HG03571 (cell line): Measurements from ENCODE around the gene SPRED2.

ENCODE experiments used
- ATAC-seq: cut with Tn5 transposase; IDR thresholded peaks from one replicate; pipeline ENCODE4 v1.9.1; 2021; ENCODE audit not compliant: unreplicated experiment

Gene SPRED2

DNA sequence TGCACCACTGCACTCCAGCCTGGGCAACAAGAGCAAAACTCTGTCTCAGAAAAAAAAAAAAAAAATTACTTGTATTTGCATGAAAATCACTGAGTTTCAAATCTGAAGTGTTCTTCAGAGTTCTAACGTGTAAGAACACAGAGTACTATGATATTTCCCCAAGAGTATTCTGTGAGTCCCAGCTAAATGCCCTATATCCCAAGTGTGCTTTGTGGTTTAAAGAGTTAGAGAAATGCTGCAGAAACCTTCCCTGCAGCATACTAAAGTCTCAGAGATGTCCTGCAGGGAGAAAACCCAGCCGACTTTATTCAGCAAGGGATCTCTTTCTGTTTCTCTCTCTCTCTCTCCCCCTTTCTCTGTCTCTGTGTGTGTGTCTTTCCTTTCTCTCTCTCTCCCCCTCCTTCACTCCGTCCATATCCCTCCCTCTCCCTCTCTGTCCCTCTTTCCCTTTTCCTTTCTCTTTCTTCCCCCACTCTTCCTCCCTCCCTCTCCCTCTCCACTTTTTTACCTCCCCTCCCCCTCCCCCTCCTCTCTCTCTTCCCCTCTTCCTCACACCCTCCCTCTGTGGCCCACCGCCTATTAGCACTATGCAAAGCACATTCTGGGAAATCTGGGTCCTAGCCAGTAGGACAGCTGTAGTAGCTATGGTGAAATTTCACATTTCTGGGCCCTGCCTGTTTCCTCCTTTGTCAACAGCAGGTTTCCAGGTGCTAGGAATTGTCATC, 150.6 kb downstream of the SPRED2 start:
- no peak for ATAC-seq

DNA sequence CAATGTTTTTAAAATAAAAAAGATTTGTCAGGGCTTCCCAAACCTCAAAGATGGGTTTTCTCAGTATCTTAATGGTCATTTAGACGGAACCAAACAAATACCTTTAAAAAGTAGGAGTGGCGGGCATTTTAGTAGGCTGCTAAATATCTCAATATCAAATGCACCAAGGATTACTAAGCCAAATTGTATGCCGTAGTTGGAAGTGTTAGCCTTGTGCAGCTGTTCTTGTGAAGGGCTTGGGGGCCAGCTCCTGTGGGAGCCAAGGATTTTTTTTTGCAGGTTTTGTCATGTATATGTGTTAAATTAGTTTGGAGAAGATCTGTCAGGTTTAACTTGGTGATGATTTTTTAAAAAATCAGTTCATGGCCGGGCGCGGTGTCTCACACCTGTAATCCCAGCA, 152.6 kb downstream of the SPRED2 start:
- ATAC-seq, result no peak

DNA sequence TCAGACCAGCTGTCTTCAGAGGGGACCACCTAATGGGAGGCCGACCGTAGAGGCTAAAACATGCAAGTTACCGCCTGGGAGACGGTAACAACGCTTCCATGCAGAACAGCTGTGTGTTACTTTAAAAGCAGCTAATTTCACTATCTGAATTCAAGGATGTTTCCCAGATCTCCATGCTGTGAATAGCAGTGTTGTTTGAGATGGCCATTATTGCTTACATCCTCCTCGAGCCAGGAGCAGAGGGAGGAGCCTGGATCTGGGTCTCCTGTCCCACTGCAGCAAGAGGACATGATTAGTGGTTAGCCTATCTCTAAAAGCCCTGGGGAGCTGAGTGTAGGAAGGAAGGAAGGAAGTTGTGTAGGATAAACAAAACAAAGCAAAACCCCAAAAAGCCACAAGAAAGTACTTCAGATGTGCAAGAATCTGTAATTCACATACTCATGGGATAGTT, 153.8 kb downstream of the SPRED2 start:
- no peak for ATAC-seq

DNA sequence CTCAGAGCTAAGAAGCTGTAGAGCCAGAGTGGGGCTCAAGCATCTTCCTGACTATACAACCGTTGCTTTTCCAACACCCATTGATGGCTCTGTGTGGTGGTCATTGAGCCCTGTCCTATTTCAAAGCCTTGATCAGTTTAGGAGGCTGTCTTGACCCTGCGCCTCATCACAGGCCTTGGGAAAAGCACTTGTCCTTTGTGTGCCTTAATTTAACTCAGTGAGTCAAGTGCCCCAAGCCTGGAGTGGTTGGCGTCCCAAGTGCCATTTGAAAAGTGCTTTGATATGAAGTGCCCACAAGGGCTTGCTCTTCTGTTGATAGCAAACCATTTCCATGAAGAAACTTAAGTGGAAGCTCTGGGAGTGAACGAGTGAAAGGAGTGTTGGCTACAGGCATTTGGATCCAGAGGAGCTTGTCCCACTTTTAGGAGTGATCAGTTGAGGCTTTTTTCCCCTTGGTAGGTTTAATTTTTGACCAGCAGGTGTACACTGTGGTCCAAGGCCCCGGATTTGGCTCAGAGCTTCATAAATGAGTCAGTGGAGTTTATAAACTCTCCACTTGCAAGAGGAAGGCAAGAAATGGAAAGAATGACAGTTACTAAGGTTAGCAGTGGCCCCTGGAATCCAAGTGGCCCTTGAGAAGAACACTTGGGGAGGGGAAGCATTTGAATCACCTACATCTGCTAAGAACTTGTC, 154.5 kb downstream of the SPRED2 start:
- ATAC-seq, result no peak

DNA sequence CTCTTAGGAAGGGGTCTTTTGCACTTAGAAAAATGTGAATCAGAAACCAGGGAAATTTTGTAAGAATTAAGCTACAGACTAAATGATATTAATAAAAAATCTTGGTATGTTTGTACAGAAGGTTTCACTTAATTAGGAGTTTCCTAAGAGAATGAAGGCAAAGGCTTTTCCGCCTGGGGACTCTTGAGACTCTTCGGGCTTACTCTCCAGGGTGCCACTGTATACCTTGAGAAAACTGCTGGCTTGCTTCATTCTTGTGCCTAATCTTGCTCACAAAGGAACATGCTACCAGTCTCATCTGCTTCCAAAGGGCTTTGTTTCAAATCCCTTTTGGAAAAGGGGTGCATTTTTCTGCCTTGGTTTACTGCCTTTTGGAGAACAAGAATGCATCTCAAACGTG, 155.3 kb downstream of the SPRED2 start:
- ATAC-seq, result no peak

DNA sequence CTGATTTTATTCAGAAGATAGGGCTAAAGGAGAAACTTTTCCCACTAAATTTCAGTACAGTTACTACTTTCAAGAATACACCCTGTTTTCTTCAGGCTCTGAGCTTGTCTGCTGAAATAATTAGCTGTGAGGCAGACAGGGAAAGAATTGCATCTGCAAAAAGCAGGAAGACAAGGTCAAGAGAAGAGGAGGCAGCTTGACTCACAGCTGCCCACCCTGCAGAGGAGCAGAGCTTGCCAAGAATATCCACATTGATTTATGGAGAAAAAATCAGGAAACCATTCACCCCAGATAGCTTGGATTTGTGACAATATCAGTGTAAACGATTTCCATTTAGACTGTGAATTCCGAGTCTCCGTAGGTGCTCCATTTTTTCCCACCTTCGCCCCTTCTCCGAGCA, 155.8 kb downstream of the SPRED2 start:
- no peak for ATAC-seq

DNA sequence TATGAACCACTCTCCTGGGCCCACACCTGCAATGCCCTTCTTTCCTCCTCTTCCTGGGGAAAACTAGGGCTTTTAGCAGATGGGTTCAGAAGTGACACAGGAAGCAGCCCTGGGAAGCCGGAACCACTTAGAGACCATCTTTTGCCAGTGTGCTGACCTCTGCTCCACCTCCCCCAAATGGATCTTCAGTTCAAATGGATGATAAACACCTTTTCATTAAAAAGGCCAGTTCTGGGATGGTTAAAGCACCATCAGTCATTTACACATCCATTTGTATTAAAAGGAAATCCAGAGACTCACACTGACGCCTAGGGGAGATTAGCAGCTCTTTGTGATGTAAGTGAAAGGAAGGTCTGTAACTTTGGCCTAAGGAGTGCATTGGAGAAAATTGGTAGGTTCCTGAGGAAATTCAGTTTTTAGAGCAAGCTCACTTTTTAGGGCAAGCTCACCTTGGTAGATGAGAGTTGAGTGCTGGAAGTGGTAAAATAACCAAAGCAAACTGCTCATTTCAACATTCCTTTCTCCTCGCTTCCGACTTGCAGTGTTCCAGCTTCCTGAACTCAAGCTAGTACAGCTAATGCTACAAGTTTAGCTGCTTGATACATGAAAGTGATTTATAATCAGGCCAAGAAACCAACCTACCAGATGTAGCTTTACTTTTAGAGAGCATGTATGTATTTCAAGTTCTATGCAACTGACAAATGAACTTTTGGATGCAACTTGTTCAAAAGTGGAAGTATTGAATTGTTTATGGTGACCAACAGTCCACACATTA, 157.1 kb downstream of the SPRED2 start:
- no peak for ATAC-seq

DNA sequence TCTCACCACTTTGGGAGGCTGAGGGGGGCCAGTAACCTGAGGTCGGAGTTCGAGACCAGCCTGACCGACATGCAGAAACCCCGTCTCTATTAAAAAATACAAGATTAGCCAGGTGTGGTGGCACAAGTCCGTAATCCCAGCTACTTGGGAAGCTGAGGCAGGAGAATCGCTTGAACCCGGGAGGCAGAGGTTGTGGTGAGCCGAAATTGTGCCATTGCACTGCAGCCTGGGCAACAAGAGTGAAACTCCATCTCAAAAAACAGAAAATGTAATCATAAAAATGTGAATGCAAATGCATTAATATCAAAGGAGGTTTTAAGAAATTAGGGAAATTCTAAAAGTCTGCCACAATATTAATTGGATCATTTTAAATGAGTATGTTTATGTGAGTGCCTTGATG, 159.1 kb downstream of the SPRED2 start:
- no peak for ATAC-seq

DNA sequence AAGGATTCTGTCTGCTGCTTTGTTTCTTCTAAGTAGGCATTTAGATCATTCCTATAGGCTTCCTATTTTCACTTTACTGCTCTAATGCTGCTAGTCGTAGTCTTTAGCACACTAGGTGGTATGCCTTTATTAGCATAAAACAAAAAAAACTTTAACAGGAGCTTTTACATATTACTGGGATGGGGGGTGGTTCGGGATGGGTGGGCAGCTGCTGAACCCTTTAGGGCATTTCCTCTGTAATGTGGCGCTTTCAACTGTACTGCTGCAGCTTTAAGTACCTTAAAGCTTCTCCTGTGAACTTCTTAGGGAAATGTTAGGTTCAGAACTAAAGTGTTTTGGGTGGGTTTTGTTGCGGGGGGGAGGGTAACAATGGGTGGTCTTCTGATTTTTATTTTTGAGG, 163.4 kb downstream of the SPRED2 start:
- no peak for ATAC-seq

DNA sequence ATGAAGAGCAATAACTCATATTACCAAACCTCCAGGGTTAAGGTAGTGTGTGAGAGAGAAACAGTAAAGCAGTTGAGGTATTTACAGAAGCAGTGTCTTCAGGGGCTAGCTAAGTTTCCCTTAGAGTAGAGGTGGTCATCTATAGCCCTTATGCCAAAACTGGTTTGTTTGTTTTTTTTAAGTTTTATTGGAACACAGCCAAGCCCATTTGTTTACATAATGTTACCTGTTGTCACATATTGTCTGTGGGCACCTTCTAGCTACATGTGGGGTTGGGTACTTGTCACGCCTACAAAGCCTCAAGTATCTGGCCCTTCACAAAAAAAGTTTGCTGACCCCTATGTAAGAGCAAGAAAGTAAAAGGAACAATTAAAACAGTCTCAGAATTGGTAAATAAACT, 165.4 kb downstream of the SPRED2 start:
- ATAC-seq, result no peak

DNA sequence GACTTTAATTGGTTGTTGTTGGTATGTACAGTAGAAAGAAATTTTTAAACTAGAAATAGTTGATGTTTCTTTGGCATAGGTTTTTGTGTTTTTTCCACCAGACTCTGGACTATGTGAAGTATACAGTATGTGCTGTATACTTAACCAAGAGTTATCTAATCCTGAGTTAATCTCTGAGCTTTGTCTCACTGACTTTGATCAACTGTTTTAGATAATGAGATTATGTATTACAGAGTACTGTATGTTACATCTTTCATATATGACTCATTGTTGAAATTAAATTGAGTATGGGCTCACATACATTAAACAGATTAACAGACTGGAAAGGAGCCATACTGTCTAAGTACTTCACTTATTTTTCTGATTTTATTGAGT, 166.7 kb downstream of the SPRED2 start:
- no peak for ATAC-seq

DNA sequence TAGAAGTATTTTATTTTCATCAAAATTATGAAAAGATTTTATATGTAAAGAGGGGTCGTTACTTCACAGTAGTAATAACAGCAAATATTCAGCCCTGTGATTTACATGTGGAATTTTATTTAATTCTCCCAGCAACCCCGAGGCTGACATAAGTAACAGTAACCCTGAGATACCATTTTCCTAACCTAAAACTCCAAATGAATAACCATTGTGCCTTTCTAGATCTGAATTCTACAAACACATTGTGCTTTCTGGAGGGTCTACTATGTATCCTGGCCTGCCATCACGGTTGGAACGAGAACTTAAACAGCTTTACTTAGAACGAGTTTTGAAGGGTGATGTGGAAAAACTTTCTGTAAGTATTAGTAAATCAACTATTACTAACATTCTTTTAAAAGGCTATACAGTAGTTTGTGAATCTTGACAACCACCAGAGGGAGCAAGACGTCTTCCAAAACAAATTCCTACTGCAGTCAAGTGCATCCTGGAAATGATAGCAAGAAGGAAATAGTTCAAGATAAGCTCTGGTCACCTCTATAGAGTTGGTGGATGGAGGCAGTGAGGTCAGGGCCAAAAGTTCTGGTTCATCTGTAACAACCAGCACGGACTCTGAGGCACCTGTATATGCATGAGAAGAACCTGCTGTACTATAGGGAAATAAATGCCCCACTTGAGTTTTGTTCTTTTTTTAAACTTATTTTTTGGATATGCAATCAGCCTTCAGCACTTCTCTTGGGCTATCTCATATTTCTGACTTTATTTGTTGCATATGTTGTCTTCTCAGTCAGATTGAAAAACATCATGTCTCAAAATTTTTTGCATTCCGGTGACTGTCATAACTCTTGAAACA, 167.4 kb downstream of the SPRED2 start:
- no peak for ATAC-seq

DNA sequence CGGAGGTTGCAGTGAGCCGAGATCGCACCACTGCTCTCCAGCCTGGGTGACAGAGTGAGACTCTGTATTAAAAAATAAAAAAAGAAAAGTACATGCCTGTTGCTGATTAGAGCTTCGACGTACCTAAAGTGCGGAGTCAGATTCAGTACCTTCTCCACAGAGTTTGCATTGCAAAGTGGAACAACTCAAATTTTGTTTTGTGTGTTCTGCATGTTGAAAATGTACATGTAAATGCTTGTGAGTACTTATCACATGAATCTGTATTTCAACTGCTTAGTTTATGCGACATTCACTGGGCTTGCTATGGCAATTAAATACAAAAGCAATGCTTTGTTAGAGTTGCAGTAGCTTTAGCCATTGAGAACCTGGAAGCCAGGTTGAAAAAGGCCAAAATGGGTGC, 168.4 kb downstream of the SPRED2 start:
- no peak for ATAC-seq

DNA sequence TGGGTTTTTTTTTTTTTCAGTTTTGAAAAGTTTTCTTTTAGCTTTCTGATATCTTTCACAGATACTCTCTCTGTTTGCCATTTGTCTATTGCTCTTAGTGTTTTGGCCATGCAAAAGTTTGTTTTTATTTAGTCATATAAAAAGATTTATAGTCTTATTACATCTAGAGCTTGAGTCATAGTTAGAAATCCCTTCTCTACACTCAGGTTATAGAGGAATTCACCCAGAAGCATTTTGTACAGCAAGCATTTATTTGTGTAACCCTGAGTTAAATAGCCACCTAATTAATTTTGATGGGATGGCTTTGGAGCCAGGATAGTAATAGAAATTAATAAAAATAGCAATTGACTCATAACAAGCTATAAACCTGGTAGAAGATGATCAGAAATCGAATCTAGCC, 169.1 kb downstream of the SPRED2 start:
- no peak for ATAC-seq

DNA sequence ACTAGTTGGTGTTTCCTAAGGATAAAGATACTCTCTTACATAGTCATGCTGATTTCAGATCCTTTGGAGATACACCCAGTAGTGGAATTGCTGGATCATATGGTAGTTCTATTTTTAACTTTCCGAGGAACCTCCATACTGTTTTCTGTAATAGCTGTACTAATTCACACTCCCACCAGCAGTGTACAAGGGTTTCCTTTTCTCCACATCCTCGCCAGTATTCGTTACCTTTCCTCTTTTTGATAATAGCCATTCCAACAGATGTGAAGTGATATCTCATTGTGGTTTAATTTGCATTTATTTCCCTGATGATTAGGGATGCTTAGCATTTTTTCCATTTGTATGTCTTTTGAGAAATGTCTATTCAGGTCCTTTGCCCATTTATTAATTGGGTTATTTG, 170.7 kb downstream of the SPRED2 start:
- ATAC-seq, result no peak
